ENCODE measurements around the gene NHLH1.
"Not testable (repeated sequence)": the region's sequence is repeated elsewhere in the genome, so short reads cannot be mapped to it uniquely, and the experiment has no call there.

The NHLH1 gene

DNA sequence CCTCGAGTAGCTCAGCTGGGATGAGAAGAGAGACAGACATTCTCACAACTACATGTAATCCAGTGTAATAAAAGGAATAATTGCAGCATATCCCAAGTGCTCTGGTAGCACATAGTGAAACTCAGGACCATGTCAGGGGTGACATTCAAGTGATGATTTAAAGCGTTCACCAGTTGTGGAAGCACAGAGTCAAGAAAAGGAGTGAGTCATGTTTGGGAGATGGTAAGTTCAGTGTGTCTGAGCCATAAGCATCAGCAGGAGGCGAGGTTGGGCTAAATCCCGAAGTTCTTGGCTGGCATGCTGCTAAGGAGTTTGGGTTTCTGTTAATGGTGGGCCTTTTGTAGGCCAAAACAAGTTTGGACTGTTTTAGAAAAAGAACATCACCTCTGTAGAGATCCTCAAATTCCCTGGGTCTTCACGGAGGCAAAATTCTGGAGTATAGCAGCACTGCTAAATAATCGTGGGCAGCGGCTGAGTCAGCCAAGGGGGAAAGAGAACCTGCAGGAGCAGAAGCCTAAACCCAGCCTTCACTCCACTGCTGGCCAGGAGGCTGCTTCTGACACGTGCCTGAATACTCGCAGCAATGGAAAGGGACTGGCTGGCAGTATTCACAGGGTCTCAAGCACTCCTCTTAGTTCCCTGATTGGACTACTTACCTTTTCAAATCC, 7.2 kb upstream of the NHLH1 start:
- DNase-seq: no peak

DNA sequence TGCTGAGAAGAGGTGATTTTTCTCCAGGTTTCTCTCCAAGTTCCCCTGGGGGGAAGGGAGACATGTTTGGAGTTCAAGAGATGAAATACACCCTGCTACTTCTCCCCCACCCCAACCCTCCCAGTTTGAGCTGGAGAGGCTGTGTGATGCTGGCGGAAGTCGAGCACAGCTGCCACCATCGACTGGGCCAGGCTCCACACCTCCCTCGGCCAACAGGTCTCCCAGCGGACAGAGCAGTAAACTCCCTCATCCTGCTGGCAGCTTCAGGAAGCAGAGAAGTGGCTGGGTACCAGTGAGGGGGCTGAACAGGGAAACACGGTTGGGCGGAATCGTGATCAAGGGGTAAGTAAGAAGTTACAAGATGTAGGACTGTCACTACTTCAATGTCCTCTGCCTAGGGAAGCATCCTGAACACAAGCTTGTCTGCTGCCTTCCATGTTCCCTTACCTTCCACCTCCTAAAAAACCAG, 6.6 kb upstream of the NHLH1 start:
- no peak for DNase-seq

DNA sequence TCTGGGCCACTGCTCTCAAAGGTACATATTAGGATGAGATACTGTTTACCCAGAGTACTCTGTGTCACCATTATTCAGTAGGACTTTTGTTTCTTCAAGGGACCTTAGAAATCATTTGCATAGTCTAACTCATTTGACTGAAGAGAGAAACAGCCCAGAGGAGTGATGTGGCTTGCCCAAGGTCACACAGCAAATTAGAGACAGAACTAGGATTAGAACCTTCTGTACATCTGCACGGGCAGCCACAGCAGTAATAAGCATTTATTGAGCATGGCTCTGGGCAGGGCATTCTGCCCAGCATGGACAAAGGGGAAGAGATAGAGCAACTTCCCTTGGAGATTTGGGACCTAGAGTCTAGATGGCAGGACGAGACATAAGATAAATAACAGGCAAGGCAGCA, 5.7 kb upstream of the NHLH1 start:
- DNase-seq: no peak

DNA sequence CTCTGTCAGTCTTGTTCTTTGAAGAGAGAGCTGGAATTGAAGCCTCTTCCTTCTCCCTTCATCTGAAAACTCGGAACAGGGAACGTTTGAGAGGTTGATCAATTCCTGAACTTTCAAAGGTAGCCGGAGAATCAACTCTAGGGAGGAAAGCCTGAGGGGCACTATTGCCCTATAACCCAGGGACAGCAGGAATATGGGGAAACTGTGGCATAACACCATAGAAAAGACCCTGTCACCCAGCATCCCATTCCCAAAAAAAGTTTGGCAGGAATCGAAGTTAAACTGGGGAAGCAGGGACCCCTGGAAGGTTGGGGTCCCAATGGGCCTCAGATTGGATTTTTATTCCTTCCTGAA, 5.1 kb upstream of the NHLH1 start:
- DNase-seq: no peak

DNA sequence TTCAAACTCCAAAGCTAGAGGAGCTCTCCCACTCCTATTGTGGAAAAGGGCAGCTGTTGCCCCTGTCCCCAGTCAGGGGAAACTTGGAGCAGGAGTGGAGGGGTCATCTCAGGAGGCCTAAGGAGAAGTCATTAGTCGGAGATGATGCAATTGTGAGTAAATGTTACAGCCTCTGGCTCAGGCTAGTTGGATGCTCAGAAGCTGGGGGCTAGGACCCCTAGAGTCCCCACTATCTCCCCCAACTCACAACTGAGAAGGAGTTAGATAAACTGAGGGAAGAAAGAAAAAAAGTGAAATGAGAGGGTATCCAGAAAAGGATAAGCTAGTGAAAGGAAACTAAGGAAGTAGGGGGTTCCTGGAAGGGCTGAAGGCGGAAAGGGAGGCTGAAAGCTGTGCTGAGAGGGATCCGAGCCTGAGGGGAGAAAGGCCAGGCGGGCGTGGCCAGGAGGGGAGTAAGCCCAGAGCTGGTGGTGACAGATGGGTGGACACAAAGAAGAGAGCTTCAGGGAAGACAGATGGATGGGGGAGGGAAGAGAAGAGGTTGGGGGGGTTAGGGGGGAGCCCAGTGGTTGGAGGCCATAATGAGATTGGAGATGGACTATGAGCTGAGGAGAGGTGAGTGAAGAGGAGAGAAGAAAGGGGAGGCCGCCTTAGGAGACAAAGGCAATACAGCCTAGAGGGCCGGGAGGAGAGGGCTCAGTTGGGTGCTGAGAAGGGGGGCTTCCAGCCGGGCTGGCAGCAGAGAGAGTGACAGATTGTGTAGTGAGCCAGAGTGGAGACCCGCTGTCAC, 4.5 kb upstream of the NHLH1 start:
- DNase-seq: no peak

DNA sequence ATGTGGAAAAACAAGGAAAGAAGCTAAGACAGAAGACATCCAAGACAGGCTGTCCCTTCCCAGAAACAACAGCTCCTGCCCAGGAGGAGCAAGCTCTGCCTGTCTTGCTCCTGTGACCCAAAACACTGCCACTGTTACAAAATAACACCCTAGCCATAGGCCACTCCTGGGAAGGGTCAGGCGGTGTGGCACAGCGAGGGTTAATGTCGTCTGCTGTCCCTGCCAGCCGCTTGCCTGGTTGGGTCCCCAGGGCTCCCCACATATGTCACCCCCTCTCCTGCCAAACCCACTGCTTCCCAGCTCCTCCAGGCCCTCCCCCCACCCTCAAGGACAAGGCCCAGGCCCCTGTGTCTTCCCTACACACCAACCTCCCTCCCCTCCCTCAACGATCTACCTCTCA, 3.9 kb upstream of the NHLH1 start:
- DNase-seq: no peak

DNA sequence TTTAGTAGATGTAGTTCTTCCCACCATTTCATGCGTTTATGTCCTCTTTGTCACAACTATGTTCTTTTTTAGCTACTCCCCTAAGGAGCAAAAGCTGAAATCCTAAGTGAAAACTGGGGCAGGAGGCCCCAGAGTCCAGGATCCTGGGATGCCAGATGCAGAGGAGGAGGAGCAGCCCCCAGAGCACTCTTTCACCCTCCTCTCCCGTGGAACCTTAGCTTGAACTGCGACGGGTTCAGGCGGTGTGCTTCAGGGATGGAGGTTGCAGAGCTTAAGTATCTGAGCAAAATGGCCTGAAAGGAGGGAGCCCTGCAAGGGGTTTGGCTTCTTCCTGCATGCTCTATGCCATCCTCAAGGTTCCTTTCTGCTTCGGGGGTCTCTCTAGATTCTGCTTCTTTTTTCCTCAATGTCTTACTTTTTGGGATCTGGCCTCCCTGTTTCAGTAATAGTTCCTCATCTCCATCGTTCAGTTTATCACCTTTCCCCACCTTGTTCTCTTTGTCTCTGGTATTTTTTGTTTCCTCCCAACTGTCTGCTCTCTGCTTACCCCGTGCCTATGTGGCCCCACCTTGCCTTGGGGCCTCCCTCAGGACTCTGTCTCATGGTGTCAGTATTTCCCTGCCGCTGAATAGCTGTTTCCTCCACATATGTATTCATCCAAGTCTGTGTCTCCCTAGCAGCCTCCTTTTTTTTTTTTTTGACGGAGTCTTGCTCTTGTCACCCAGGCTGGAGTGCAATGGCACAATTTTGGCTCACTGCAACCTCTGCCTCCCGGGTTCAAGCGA, 2.7 kb upstream of the NHLH1 start:
- DNase-seq: no peak

DNA sequence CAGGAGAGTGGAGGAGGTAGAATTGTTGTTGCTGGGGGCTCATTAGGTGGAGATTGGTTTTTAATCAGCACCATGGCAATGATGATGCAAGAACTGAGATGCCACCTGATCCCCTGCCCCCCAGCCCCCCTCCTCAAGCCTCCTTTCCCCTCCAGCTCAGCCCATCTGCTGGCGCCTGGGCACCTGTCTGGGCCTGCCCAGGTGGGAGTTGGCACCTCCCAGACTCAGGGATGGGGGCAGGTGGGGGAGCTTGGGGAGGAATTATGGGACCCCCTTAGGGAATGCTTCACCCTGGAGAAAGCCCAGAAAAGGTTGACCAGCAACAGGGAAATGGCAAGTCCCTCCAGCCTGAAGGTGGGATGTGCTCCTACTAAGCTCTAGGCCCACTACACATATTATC, 1.5 kb upstream of the NHLH1 start:
- no peak for DNase-seq

DNA sequence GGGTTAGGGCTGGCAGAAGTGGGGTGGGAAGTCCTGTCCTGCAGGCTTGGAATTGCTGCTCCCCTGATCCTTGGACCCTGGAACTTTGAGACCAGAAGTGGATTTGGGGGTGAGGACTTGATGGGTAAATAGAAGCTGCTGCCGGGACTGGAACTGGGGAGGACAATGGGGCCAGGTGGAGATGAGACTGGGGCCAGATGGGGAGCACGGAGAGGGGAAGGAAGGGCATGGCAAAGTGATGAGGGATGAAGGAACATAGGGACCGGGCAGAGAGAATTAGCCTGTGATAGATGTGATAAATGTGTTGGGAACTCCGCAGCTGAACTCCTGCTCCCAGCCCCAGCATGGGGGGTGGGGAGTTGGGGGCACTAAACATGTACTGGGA, 637 bp downstream of the NHLH1 start:
- DNase-seq: no peak

DNA sequence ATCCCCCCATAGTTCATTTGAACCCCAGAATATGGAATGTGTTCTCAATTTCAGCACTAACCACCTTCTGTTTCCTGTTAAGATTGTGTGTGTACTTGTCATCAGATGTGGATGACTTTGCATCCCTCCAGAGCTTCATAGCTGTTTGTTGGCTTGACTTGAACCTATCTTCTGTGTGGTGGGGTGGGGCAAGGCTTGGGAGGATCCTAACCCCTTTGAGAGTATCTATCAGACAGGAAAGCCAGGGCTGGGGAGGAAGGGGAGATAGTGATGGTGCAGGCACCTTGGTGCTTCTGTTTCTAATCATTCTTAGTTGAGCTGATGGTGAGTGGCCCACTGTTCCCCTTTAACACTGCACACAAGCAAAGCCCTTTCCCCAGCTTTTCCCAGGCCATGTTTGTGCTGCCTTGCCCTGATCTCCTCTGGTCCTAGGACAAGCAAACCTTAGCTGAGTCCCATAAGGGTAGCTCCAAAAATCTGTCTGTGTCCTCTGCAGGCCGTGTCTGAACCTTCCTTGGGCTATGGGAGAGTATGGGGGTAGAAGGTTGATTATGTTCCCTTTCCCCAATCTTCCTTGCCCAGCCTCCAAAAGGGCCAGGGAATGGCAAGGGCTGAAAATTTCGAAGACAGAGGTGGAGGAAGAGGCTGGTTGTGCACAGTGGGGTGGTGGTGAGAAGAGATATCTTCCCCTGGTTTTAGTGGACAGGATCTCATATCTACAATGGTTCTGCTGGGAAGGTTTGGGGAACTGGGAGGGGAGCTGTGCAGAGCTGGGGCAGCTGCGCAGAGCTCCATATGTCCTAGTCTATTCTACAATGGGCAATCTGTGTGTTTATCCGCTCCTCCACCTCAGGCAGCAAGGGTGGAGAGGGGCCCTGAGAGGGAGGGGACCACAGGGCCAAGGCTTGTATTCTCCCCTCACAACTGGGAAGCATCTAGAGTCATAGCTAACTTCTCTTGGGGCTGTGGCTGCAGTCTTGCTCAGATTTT, 1.4 kb downstream of the NHLH1 start:
- no peak for DNase-seq

DNA sequence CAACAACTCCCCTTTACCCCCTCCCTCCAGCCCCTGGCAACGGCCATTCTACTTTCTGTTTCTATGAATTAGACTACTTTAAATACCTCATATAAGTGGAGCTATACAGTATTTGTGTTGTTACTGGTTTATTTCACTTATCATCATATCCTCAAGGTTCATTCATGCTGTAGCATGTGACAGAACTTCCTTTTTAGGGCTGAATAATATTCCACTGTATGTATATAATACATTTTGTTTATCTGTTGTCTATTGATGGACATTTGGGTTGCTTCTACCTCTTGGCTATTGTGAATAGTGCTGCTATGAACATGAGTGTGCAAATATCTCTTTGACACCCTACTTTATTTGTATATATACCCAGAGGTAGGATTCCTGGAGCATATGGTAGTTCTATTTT, 2.2 kb downstream of the NHLH1 start:
- no peak for DNase-seq

DNA sequence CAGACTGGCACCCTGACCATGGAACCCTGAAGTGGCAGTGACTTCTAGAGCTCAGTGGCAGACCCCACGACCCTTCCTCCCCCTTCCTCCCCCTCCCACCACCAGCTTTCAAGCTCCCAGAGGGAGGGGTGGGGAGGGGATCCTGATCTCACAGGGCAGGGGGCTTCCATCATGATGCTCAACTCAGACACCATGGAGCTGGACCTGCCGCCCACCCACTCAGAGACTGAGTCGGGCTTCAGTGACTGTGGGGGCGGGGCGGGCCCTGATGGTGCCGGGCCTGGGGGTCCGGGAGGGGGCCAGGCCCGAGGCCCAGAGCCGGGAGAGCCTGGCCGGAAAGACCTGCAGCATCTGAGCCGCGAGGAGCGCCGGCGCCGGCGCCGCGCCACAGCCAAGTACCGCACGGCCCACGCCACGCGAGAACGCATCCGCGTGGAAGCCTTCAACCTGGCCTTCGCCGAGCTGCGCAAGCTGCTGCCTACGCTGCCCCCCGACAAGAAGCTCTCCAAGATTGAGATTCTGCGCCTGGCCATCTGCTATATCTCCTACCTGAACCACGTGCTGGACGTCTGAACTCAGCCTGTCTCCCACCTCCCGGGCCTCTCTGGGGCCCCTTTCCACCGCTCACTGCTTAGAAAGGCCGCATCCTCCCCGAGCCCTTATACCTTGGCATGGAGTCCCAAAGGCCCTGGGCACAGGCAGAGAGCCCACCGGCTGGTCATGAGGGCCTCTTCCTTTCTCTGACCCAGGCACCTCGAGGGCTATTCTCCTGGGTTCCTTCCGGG, 3.9 kb downstream of the NHLH1 start:
- no peak for DNase-seq

DNA sequence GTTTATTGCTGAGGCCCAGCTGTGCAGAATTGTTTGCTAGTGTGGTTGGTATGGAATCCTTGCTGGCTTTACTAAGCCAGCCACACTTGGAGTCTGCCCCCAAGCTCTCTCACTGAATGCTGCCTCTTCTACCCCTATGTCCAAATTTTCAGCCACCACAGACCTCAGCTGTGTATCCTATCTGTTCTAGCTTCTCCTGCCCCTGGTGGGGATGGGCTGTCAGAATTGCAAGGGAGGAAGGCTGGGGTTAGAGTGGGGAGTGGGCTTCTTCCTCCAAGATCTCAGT, 4.4 kb downstream of the NHLH1 start:
- no peak for DNase-seq

DNA sequence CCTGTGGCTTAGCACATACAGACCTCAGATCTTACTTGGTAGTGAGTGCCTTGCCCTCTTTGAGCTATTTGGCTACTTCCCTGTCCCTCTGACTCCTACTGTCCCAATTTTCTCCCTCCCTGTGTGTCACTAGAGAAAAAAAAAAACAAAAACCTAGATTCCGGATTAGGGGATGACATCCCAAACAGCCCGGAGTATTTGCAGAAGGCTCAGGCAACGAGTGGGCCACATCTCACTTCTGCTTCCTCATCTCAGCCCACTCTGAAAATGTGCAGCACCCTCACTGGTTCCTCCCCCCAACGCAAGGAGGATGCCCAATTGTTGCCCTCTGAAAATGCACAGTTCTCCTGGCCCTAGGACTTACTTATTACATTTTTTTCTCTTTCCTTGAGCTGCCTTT, 4.9 kb downstream of the NHLH1 start:
- no peak for DNase-seq

DNA sequence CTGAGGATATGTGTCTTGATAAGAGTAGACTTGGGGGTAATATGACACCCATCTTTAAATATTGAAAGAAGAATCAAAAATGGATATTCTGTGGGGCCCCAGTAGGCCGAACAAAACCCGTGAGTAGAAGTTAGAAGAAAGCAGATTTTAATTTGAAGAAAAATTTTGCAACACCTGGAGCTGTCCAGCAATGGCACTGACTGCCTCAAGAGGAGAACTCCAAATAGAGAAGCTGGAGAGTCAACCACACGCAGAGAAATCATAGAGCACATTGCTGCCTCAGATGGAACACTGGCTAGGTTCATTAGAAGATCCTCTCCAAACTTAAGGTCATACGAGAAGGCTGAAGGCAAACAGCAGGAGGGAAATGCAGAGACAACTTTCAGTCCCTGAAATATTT, 6.8 kb downstream of the NHLH1 start:
- DNase-seq: no peak

DNA sequence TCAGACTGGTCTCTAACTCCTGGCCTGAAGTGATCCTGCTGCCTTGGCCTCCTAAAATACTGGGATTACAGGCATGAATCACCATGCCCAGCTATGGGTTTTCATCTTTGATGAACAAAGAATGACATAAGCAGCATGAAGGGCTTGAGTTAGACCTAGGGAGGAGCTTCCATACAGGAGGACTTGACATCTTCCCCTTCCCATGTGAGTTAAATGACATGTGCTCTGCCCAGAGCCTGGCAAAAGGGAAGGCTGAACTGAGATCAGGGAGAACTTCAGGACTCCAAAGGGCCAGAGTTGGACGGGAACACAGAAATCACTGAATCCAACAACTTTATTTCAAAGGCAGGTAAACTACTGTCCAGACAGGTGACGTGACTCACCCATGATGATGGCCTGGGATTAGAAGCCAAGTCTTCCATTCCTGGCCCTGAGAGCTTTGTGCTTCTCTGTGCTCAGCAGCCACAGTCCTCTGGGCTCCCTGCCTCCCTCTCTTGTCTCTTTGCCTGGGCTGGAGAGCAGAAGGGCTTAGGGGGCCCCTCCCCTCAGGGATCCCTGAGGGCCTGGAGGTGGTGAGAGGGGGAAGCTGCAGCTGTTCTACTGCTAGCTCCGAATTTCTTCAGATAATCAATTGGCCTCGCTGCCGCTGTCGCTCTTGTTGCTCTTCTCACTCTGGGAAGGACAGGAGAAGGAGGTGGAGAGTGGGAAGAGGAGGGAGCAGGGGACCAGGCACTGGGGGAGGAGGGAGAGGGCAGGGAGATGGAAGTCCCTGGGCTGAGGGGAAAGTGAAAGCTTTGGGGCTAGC, 7.6 kb downstream of the NHLH1 start:
- peak; percentile 9 for DNase-seq

DNA sequence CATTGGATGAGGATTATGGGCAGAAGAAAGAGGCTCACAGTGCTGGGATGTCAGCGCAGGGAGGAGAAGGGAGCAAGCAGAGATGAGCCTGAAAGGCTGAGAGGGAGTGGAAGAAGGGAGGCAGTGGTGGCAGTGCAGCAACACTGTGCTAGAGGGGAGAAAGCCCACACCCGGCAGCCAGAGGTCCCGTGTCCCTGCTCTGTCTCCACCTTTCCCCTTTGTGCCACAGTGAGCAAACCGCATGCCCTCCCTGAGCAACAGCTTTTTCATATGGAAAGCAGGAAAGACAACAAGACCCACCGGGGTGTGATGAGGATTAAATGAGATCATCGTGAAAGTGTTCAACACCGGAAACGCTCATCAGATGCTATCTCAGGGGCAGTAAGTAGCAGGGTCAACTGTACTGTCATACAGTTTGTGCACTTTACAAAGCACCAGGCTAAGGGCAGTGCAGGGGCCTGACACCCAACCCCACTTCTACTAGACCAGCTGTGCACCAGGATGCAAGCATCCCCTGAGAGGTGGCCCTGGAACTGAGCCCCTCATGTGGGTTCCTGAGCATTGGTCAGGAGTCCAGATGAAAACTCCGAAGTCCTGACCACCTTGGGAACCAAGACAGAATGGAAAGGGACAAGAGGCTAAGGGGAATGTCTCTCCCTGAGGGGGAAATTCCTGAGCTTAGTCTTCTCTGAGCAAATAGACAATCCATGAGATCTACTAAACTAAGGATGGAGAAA, 9.1 kb downstream of the NHLH1 start:
- DNase-seq: peak; percentile 84

DNA sequence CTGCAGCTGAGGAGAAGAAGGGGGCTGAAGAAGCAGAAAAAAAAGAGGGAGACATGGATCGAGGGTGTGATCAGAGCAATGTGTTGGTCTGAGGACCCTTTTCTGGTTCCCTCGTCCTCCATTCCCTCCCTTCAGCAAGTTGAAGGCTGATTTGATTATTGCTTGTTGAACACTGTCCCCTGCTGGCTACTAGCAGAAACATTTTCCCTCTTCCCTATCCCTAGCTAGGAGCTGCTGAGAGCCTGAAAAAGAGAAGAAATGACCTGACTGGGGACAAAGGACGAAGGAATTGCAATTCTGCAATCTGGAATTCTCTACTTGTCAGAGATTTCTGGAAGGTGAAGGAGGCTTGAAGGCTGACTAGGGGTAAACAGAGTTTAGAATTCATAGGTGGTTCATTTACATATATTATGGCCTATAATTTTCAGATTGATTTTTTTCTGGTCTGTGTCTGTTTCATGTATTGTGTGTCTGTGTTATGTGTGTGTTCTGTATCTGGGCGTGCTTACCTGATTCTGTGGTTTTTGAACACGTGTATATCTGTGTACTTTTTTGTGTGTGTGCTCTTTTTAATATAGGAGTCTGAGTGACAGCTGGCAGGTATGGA, 9.8 kb downstream of the NHLH1 start:
- peak; percentile 73 for DNase-seq

DNA sequence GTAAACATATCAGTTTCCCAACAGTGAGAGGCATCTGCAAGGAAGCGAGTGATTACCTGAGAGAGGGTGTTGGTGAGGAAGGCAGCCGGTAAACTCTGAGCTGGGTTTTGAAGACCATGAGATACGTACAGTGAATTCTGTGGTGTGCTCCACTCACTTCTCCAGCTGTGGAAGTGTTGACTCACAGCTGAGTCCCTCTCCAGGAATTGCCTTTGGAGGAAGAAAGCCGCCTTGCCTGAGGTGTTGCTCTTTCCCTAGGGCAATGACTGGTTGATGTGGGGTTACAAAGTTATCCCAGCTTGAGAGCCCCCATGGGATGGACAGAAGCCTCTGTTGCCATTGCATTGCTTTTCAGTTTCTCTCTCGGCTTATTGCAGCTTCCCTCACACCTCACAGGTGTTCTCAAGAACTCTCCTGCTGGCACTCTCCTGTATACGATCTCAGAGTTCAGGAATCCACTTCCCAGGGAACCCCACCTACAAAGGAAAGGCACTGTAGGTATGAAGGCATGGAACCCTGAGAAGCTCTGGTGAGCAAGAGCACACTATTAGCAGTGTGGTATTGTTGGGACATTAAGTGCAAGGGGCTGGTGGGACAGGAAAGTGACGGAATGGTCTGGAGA, 10.8 kb downstream of the NHLH1 start:
- DNase-seq: peak; percentile 77

DNA sequence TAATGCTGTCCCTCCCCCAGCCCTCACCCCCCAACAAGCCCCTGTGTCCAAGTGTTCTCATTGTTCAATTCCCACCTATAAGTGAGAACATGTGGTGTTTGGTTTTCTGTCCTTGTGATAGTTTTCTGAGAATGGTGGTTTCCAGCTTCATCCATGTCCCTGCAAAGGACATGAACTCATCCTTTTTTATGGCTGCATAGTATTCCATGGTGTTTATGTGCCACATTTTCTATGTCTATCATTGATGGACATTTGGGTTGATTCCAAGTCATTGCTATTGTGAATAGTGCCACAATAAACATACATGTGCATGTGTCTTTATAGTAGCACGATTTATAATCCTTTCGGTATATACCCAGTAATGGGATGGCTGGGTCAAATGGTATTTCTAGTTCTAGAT, 17.9 kb downstream of the NHLH1 start:
- DNase-seq: not testable (repeated sequence)

All from EL (cell line).